ENCODE data around the gene DICER1.
"Not testable (repeated sequence)": the region's sequence is repeated elsewhere in the genome, so short reads cannot be mapped to it uniquely, and the experiment has no call there.

Gene DICER1, protein sequence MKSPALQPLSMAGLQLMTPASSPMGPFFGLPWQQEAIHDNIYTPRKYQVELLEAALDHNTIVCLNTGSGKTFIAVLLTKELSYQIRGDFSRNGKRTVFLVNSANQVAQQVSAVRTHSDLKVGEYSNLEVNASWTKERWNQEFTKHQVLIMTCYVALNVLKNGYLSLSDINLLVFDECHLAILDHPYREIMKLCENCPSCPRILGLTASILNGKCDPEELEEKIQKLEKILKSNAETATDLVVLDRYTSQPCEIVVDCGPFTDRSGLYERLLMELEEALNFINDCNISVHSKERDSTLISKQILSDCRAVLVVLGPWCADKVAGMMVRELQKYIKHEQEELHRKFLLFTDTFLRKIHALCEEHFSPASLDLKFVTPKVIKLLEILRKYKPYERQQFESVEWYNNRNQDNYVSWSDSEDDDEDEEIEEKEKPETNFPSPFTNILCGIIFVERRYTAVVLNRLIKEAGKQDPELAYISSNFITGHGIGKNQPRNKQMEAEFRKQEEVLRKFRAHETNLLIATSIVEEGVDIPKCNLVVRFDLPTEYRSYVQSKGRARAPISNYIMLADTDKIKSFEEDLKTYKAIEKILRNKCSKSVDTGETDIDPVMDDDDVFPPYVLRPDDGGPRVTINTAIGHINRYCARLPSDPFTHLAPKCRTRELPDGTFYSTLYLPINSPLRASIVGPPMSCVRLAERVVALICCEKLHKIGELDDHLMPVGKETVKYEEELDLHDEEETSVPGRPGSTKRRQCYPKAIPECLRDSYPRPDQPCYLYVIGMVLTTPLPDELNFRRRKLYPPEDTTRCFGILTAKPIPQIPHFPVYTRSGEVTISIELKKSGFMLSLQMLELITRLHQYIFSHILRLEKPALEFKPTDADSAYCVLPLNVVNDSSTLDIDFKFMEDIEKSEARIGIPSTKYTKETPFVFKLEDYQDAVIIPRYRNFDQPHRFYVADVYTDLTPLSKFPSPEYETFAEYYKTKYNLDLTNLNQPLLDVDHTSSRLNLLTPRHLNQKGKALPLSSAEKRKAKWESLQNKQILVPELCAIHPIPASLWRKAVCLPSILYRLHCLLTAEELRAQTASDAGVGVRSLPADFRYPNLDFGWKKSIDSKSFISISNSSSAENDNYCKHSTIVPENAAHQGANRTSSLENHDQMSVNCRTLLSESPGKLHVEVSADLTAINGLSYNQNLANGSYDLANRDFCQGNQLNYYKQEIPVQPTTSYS (N-terminal part only)

GRCh38 chr14:95157327-95158189, at the start of gene DICER1:
DICER1 (minus strand) TSS chr14:95157529; CDS start chr14:95133458, 24,071 bp downstream.
- DNase-seq, result peak; percentile 98

DNA sequence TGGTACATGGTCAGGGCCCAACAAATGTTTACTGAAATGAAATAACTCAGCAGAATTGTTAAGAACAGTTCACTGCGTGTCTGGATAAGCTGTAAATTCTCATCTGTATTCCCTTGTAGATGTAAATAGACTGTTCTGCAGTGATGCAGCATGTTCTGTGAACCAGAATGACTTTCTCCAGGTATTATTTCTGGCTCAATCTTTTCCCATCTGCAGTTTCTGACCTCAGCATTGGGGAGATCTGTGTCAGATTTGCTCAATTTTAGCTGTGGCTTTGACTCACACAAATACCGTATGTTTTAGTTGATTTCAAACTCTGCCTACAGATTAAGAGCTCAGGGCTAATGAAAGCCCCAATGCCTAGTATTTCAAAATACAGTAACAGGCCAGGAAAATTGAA, 49.2 kb upstream of the DICER1 start:
- no peak for DNase-seq

- DNase-seq, result no peak
These were observed 47.4 kb upstream of the DICER1 start for GRCh38 chr14:95204705-95205104.

DNA sequence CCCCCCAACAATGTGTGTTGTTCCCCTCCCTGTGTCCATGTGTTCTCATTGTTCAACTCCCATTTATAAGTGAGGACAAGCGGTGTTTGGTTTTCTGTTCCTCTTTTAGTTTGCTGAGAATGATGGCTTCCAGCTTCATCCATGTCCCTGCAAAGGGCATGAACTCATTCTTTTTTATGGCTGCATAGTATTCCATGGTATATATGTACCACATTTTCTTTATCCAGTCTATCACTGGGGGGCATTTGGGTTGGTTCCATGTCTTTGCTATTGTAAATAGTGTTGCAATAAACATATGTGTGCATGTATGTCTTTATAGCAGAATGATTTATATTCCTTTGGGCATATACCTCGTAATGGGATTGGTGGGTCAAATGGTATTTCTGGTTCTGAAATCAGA, 44.4 kb upstream of the DICER1 start:
- DNase-seq, result not testable (repeated sequence)

GRCh38 chr14:95200404-95200803, 43.1 kb upstream of the DICER1 start:
- no peak for DNase-seq

DNA sequence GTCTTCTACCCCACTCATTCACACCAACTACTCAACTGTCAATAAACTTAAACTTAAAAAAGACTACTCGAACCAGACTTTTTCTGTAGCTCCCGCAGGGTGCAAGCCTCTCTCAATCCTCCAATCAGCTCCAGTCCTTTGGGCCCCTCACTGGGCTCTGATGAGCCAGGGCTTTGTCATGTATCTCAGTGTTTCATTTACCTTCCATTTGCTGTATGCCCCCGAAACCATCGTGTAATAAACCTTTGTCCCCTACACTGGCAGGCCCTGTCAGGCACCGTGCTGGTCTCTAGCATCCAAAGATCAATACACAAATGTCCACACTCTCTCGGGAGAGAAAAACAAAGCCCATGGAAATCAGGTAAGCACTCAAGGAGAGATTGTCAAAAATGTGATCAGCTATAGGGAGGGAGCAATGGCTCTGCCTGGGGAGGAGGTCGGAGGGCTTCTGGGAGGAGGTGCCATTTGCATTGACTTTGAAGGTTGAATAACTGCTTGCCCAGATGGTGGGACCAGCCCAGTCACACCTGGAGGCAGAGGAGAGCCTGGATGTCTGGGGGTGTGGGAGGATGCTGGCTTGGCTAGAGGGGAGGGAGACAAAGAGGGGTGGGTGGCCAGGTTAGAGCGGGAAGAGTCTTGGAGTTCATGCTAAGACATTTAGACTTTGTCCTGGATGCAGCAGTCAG, 42.1 kb upstream of the DICER1 start:
- no peak for DNase-seq

GRCh38 chr14:95198320-95198719, 41.0 kb upstream of the DICER1 start:
- no peak for DNase-seq

- DNase-seq, result no peak
These were observed 40.2 kb upstream of the DICER1 start for GRCh38 chr14:95197551-95197950.

DNA sequence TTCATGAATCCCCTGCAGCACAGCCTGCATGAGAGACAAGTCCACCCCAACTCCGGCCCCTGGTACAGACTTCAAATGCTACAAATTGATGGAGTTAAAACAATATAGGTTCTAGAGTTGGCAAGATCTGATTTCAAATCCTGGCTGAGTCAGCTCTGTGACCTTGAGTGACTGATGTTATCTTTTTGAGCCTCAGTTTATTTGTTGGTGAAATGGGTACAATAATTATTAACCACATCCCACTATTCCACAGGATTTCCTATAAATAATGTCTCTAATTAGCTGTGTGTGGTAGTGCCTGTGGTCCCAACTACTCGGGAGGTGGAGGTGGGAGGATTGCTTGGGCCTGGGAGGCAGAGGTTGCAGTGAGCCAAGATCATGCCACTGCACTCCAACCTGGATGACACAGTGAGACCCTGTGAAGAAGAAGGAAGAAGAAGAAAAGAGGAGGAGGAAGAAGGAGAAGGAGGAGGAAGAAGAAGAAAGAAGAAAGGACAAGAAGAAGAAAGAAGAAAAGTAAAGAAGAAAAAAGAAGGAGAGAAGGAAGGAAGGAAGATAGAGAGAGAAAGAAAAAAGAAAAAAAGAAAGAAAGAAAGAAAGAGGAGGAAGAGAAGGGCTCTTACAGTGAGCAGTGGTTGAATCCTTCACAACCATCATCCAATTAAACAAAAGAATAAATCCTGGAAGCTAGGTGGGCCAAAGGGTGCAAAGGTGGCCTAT, 39.7 kb upstream of the DICER1 start:
- no peak for DNase-seq

- no peak for DNase-seq
These were observed 38.9 kb upstream of the DICER1 start for GRCh38 chr14:95196268-95196667.

- no peak for DNase-seq
These were observed 37.7 kb upstream of the DICER1 start for GRCh38 chr14:95195031-95195430.

- no peak for DNase-seq
These were observed 35.8 kb upstream of the DICER1 start for GRCh38 chr14:95193081-95193480.

GRCh38 chr14:95192311-95192710, 35.0 kb upstream of the DICER1 start:
- no peak for DNase-seq

GRCh38 chr14:95191445-95192199, 34.3 kb upstream of the DICER1 start:
- no peak for DNase-seq

GRCh38 chr14:95190857-95191256, 33.5 kb upstream of the DICER1 start:
- no peak for DNase-seq

- no peak for DNase-seq
These were observed 33.1 kb upstream of the DICER1 start for GRCh38 chr14:95190346-95190840.

- no peak for DNase-seq
These were observed 32.2 kb upstream of the DICER1 start for GRCh38 chr14:95189367-95190132.

DNA sequence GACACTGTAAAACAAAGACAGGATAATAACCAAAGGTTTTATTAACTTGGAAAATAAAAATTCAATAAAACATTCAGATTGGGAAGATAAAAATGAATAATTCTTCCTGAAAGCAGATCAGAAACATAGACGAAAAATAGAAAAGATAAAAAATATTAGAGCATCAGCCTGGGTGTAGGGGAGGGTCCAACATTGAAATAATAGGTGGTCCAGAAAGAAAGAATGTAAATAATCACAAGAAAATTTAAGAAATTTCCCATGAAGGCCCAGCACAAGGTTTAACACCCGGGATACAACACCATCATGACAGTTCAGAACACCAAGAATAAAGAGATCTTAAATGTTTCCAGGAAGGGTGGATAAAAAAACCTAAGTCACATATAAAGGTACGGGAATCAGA, 31.1 kb upstream of the DICER1 start:
- no peak for DNase-seq

DNA sequence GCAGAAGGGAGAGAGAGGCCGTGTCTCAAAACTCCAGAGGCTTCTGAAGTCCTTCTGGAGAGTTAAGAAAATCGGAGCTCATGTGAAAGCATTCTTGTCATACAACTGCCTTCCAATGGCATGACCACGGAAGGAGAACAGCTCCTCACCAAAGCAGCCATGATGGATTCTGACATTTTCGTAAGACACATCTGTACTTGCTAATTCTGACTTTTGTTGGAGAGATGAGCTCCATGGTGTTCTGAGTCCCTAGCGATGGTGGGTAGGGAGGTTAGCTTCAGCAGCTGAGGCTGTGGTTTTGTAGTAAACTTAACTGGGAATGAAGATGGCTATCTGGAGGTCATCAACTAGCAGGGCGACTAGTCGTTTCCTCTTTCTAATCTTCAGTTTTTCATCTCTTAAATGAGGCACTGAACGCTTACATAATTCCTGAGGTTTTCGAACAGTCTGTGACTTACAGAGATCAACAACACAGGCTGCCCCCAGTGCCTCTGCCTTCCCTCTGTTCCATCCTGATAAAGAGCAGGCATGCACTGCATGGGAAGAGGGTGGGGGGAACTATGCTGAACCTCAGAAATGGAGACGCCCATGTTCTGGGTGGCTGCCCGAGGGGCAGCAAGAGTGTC, 28.6 kb upstream of the DICER1 start:
- no peak for DNase-seq

Measured in activated T-cell treated with anti-CD3 and anti-CD28 coated beads, Interleukin-2, amount 50 U/mL, for 1 hour (primary cell).